Stimulated activated naive CD8-positive, alpha-beta T cell treated with anti-CD3 and anti-CD28 coated beads, Interleukin-15, amount 100 ng/mL, for 72 hours (primary cell): ENCODE results near the gene LGALS12.

Experiments
- ATAC-seq: fragments of 150-1000 bp; cut with Tn5 transposase; 2 replicates; pipeline ENCODE4 v1.10.0; 2021; ENCODE audit warnings: mild to moderate bottlenecking, moderate library complexity
- DNase-seq, 2 donors: peaks; one replicate each; pipeline ENCODE4 v3.0.0; 2021 to 2022
- H3K27ac Mint-ChIP-seq, 2 donors: one replicate each; pipeline ENCODE4 v1.8.0; 2022; ENCODE audit warnings: mild to moderate bottlenecking in 2 of 2, mixed read lengths in 2 of 2, moderate library complexity in 2 of 2
- H3K27me3 Mint-ChIP-seq: one replicate; pipeline ENCODE4 v1.8.0; 2022; ENCODE audit warnings: mixed read lengths
- H3K4me1 Mint-ChIP-seq: one replicate; pipeline ENCODE4 v1.8.0; 2022; ENCODE audit warnings: mild to moderate bottlenecking, mixed read lengths
- H3K4me3 Mint-ChIP-seq, 2 donors: one replicate each; pipeline ENCODE4 v1.8.0; 2022; ENCODE audit warnings: mild to moderate bottlenecking in 2 of 2, mixed read lengths in 2 of 2, moderate library complexity in 1 of 2
- H3K9me3 Mint-ChIP-seq, 2 donors: one replicate each; pipeline ENCODE4 v1.8.0; 2022; ENCODE audit warnings: mixed read lengths in 2 of 2

The LGALS12 gene

DNA sequence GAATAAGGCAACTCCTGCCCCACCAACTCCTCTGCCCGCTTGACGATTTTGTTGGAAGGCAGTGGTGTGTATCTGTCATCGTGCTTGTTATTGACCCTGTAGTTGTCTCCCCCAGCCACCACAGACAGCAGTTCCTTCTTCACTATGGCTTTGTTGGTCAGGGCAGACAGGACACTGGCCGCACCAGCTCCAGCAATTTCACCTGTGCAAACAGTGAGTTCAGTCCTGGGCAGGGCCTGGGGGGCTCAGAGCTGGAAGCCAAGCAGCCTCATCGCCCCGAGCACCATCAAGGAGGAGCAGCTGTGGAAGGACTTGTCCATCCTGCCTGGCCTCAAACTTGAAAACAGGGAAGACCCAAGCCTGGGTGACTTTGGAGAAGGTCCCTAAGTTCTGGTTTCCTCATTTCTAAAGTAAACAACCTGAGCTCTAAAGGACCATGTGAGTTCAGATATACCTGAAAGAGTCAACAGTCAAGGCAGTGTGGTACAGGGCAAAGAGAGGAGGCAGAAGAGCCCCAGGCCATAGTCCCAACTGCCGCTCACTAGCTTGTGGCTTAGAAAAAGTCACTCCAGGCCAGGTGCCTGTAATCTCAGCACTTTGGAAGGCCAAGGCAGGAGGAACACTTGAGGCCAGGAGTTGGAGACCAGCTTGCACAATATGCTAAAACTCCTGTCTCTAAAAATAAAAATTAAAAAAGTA is 52.7 kb downstream of the LGALS12 start:
- Mint-ChIP-seq H3K4me1 (peaks cover 71% of the 10 kb centered on the region), H3K27me3 (no peaks in the 10 kb centered on the region), H3K4me3 (no peak overlapping the region), H3K27ac (no peak overlapping the region), H3K9me3 (no peaks in the 10 kb centered on the region)
- no peak for DNase-seq
- no peak for ATAC-seq

DNA sequence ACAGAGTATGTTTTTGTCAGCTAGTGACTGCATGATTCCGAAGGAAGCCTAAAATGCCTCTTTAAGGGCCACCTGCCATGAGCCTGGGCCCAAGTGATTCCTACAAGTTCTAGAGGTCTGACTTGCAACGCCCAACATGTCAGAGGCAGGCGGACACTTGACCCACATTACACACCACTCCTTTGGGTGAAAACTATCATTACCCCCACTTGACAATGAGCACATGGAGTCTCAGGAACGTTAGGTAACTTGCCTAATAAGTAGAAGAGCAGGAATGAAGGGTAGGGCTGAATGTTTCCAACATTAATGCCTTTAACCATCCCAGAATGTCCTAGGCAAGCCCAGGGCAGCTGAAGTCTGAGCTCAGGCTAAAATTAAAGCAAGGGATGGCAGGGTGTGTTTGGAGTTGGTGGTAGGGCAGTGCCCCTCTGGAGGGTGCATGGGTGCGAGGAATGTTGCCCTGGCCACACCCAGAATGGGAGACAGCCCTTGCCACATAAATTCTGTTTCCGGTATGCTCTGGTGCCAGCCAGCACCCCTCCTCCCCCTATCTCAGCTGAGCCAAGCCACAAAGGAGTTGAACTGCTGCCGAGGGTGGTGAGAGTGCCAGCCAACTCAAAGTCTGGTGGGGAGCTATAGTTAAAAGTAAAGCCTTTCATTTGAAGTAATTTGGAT is 54.8 kb downstream of the LGALS12 start:
- no peak for DNase-seq
- Mint-ChIP-seq H3K4me1 (peaks cover 70% of the 10 kb centered on the region), H3K27ac (peak overlapping the region in 1 of 2 donors; percentile 75), H3K27me3 (no peaks in the 10 kb centered on the region), H3K4me3 (peak overlapping the region in 1 of 2 donors; percentile 10), H3K9me3 (no peaks in the 10 kb centered on the region)
- ATAC-seq, result no peak

DNA sequence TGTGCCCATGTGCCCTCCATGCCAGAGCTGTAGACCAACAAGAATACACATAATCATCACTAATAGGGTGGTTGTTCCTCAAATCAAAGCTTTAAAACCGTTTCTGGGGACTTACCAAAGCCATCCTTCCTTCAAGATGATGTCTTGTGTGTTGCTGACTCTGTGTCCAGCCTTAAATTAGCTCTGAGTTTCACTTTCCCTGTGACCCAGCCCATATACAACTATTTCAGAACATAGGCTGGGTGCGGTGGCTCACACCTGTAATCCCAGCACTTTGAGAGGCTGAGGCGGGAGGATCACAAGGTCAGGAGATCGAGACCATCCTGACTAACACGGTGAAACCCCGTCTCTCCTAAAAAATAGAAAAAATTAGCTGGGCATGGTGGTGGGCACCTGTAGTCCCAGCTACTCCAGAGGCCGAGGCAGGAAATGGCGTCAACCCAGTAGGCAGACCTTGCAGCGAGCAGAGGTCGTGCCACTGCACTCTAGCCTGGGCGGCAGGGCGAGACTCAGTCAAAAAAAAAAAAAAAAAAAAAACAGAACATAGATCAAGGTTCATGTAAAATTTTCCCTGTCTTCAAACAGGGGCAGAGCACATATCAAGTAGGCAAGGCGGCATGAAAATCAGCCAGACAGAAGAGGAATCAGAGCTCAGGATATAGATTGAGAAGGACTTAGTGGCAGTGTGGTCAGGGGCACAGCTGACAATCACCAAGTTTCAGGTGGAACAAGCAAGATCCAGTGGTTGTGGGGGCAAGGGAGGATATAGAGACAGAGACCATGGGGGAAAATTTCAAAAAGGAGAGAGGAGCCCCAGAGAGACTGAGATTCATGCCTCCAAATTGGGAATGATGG is 57.5 kb downstream of the LGALS12 start, which contains the start of gene PLAAT2:
Gene PLAAT2 (minus strand): TSS at position 179 of the 855 bp plus-strand sequence. CDS start 55 bp downstream, at position 124.
- Mint-ChIP-seq H3K9me3 (no peaks in the 10 kb centered on the region), H3K4me3 (peak within 1 kb of the TSS in 1 of 2 donors; percentile 46), H3K27ac (peak within 1 kb of the TSS in 1 of 2 donors; percentile 40), H3K27me3 (no peaks in the 10 kb centered on the region), H3K4me1 (peaks cover 80% of the 10 kb centered on the region)
- ATAC-seq (peak; percentile 5), DNase-seq (no peak)

DNA sequence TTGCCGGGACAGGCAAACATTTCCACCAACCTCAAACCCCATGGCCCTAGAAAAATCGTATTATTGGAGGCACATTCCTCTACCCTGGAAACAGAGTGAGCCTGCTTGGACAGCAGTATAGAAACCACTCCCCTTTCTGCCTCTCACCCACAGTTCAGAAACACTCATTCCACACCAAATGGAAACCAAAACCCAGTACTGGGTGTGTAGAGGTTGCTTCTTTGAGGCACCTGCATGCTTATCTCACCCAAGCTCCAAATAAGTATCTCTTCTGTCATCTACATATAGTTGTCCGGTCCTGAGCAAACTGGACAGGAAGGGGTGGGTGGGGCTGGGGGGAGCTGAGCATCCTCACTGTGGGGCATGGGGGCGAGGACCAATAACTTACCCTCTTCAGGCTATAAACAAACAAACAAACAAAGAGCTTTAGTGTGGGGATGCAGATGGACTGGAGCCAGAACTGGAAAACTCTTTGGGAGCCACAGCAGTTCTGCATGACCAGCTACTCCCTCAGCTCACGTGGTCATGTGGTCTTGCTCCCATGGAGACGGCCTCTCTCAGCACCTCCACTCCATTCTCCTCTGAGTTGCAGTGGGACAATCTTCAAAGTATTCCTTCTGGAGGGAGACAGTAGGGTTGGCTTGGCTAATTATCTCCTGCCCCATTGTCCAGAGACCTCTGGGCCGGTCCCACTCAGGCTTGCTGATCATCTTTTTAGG is 58.3 kb downstream of the LGALS12 start:
- no peaks in the 10 kb centered on the region for H3K9me3 Mint-ChIP-seq

DNA sequence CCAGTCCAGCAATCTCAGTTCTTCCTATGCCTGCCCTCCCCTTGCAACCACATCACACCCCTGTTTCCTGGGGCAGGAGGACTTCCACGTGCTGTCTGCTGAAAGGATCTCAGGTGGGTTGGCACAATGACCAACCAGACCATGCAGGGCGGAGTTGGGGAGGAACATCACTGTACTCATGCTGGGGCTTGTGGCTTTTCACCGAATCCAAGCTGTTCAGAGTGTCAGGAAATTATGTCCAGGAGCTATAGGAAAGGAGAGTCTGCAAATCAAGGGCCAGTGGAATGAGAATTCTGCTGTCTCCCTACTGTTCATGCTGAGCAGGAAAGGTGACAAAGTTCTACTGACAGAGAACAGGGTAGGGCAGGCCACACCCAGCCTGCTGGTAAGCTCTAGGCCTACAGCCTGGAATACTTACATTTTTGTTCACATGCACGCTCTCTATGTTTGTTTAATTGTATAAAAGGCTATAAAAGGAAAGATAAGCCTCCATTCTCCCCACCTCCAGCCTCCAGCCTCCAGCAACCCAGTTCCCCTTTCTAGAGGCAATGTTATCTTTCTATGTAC is 59.0 kb downstream of the LGALS12 start:
- DNase-seq, result no peak
- no peak for ATAC-seq
- Mint-ChIP-seq H3K4me1 (peaks cover 79% of the 10 kb centered on the region), H3K27me3 (no peaks in the 10 kb centered on the region), H3K9me3 (no peaks in the 10 kb centered on the region), H3K4me3 (peak overlapping the region in 1 of 2 donors; percentile 17), H3K27ac (peak overlapping the region in 1 of 2 donors; percentile 71)

More for the DNA sequence above, 58.3 kb downstream of the LGALS12 start:
- H3K27me3 Mint-ChIP-seq, result no peaks in the 10 kb centered on the region
- ATAC-seq (peak; percentile 85), DNase-seq (peak; percentile 40 to 52)
- H3K27ac Mint-ChIP-seq, result peak overlapping the region in 1 of 2 donors; percentile 71
- peaks cover 81% of the 10 kb centered on the region for H3K4me1 Mint-ChIP-seq
- peak overlapping the region in 1 of 2 donors; percentile 17 for H3K4me3 Mint-ChIP-seq
